Dendritic cell treated with granulocyte-macrophage colony-stimulating factor and Interleukin-4, amounts not matched to agents 40 ng/mL and 50 ng/mL, for 4 days (primary cell): ENCODE results near the gene SLX4IP.

Experiments used
- H3K27ac Mint-ChIP-seq: one replicate; pipeline ENCODE4 v1.8.0; 2022; ENCODE audit warnings: mild to moderate bottlenecking, mixed read lengths
- H3K27me3 Mint-ChIP-seq: one replicate; pipeline ENCODE4 v1.8.0; 2022; ENCODE audit warnings: mild to moderate bottlenecking, mixed read lengths
- H3K36me3 Mint-ChIP-seq: one replicate; pipeline ENCODE4 v1.8.0; 2022; ENCODE audit warnings: low read depth, mixed read lengths
- H3K4me1 Mint-ChIP-seq: one replicate; pipeline ENCODE4 v1.8.0; 2022; ENCODE audit warnings: low read depth, mixed read lengths
- H3K4me3 Mint-ChIP-seq: one replicate; pipeline ENCODE4 v1.8.0; 2022; ENCODE audit warnings: mild to moderate bottlenecking, moderate library complexity, mixed read lengths
- H3K9me3 Mint-ChIP-seq: one replicate; pipeline ENCODE4 v1.8.0; 2022; ENCODE audit warnings: mixed read lengths
- intact Hi-C: fragments of 100-400 bp; cut with micrococcal nuclease; formaldehyde crosslinking; loops from one replicate; pipeline ENCODE4 v1.15.0; 2022

Gene SLX4IP

DNA sequence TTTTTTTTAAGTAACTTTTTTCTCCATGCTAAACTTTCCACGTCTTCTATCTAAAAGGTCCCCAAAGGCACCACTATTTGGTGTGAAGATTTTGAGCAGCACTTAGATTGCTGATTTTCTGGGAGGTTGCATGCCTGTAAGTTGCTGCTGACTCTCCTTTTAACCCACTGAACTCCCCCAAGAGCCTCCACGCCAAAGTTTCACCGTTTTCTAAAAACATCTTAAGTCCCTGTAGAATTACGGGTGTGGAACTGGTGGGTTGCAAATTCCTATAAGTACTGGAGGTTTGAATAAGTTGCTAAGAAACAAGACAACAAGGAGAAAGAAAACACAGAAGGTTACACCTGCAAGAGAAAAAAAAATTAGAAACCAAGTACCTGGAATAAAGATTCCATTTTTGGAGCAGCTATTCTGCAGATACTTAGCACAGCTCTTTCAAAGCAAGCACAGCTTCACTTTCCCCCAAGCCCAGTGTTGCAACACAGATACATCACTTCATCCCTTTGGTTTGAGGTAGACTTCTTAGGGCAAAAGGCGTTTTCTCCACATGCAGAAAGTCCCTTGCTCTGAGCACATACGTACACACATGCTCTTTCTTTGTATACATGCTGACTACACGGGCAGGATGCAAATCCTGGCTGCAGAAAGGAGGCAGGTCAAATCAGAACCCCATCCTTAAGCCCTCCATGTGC is 233.7 kb downstream of the SLX4IP start:
- H3K36me3 Mint-ChIP-seq, result peaks cover 97% of the 10 kb centered on the region
- H3K27me3 Mint-ChIP-seq, result peaks cover 4% of the 10 kb centered on the region
- H3K4me1 Mint-ChIP-seq, result peaks cover 61% of the 10 kb centered on the region
- no peak overlapping the region for H3K27ac Mint-ChIP-seq
- H3K4me3 Mint-ChIP-seq, result no peak overlapping the region
- no peaks in the 10 kb centered on the region for H3K9me3 Mint-ChIP-seq
- intact Hi-C loops, result no loop called here

DNA sequence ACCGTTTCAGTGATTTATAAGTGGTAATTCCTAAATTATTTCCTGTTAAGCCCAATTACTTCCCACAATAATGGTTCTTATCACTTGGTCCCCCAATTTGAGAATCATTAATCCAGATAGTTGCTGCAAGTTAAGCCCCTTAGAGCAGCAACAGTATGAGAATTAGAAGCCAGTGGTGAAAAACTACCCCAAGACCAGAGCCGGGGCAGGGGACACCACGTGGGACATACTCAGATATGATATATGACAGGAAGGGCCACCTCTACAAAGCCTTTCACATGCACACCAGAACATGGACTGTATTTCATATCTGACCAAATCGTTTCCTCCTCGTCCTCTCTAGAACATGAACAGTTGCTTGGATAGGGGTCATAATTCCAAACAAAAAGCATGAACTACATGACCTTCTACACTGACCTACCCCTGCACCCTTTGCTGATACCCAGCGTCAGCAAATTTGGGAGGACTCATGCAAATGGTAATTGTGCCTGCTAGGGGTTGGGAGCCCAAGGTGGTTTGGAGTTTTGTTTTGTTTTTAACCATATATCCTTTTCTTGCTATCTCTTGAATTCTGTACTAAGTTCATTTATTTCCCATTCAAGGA is 234.8 kb downstream of the SLX4IP start:
- Mint-ChIP-seq H3K9me3 (no peaks in the 10 kb centered on the region), H3K27ac (no peak overlapping the region), H3K27me3 (peaks cover 3% of the 10 kb centered on the region), H3K36me3 (peaks cover 90% of the 10 kb centered on the region), H3K4me1 (peaks cover 52% of the 10 kb centered on the region), H3K4me3 (peak overlapping the region; percentile 9)
- intact Hi-C loops, result loop anchor here (10.0 kb wide), 2 partner anchors 425 to 695 kb away; no protein-coding TSS in a partner anchor

- Mint-ChIP-seq H3K4me1 (peaks cover 54% of the 10 kb centered on the region), H3K9me3 (no peaks in the 10 kb centered on the region), H3K4me3 (peak overlapping the region; percentile 100), H3K27me3 (peaks cover 9% of the 10 kb centered on the region), H3K36me3 (peaks cover 82% of the 10 kb centered on the region), H3K27ac (peak overlapping the region; percentile 98)
- intact Hi-C loops, result loop anchor here (10.0 kb wide), 2 partner anchors 424 to 696 kb away; no protein-coding TSS in a partner anchor
These were observed 235.6 kb downstream of the SLX4IP start for GRCh38 chr20:10670501-10671220.

DNA sequence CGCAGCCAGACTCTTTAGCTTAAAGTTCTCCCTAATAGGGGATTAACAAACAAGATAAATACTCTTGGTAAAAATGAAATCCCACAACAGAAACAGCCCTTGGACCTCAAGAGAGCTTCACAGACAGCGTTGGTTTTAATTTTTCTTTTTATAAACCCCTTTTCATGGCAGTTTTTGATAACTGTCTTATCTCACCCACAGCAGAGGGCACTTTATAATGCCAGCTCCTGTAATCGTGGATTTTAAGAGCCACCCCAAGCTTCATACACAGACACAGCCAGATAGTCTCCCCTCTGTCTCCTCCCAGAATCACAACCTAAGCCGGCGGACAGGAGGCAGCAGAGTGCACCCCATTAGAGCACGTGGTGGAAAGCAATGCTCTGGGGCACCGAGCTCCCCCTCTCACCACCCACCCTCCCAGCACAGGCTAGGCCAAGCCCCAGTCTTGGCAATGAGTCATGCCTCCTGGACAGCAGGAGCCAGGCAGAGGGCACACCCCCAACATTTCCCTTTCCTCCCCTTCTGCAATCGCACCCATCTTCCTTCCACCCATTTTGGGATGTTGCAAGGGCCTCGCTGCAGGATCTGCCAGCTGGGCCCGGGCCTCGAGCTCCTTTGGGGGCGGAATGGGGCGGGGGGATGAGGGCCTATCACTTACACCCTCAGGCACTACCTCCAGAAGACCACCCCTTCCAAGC is 236.3 kb downstream of the SLX4IP start:
- H3K27ac Mint-ChIP-seq, result peak overlapping the region; percentile 98
- H3K27me3 Mint-ChIP-seq, result peaks cover 14% of the 10 kb centered on the region
- intact Hi-C loops, result loop anchor here (10.0 kb wide), 2 partner anchors 423 to 697 kb away; no protein-coding TSS in a partner anchor
- peak overlapping the region; percentile 100 for H3K4me3 Mint-ChIP-seq
- peaks cover 75% of the 10 kb centered on the region for H3K36me3 Mint-ChIP-seq
- H3K4me1 Mint-ChIP-seq, result peaks cover 48% of the 10 kb centered on the region
- no peaks in the 10 kb centered on the region for H3K9me3 Mint-ChIP-seq

DNA sequence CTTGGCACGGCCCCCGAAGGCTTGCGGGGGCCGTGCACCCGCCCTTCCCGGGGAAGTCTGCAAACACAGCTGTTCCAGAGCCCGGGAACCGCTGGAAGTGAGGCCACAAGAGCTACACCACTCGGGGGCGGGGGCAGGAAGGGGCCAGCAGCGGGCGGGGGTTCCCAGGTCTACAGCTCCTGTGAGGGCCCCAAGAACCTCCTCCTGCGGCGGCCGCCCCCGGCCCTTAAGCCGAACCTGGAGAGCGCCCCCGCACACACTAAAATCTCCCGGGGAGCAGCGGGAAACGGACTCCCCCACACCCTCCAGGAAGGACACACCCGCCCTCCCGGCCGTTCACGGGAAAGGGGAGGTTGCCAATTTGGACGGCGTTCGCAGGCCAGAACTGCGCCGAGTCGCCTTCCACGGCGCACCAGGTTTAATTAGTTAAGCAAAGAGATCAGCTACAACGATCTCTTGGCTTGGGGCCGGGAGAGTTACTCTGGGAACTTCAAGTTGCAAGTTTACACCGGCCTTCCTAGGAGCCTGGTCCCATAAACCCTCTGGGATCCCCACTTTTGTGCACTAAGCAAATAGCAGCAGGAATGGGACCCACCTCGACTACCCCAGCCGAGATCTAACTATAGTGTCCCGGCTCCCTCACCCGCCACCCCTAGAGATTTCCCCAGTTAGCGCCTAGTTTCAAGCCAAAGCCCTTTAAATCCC is 237.0 kb downstream of the SLX4IP start:
- Mint-ChIP-seq H3K27me3 (peaks cover 14% of the 10 kb centered on the region), H3K4me1 (peaks cover 42% of the 10 kb centered on the region), H3K4me3 (peak overlapping the region; percentile 100), H3K9me3 (no peaks in the 10 kb centered on the region), H3K36me3 (peaks cover 68% of the 10 kb centered on the region), H3K27ac (peak overlapping the region; percentile 98)
- intact Hi-C loops, result loop anchor here (10.0 kb wide), 2 partner anchors 423 to 697 kb away; no protein-coding TSS in a partner anchor

DNA sequence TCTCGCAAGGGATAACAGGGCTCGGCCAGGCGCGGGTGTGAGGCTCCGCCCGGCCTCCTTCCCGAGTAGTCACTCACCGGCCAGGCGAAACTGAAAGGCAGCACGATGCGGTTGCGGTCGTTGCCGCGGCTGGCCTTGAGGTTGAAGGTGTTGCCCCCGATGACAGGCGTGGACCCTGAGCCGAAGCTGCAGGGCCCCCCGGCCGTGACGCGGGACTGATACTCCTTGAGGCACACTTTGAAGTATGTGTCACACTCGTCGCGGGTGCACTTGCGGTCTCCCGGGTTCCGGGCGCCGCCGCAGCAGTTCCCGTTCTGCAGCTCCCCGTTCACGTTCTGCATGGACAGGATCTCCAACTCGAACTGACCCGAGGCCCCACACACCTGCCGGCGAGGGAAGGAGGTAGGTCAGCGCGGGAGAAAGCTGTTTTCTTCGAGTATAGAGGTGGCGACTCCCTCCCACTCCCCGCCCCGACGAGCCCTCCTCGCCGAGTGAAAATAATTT is 237.6 kb downstream of the SLX4IP start:
- Mint-ChIP-seq H3K9me3 (no peaks in the 10 kb centered on the region), H3K27ac (peak overlapping the region; percentile 98), H3K36me3 (peaks cover 62% of the 10 kb centered on the region), H3K27me3 (peaks cover 17% of the 10 kb centered on the region), H3K4me3 (peak overlapping the region; percentile 100), H3K4me1 (peaks cover 42% of the 10 kb centered on the region)
- intact Hi-C loops, result loop anchor here (10.0 kb wide), 2 partner anchors 422 to 698 kb away; no protein-coding TSS in a partner anchor

GRCh38 chr20:10673176-10673841 is 238.2 kb downstream of the SLX4IP start:
- peaks cover 56% of the 10 kb centered on the region for H3K36me3 Mint-ChIP-seq
- peaks cover 42% of the 10 kb centered on the region for H3K4me1 Mint-ChIP-seq
- no peaks in the 10 kb centered on the region for H3K9me3 Mint-ChIP-seq
- peak overlapping the region; percentile 100 for H3K4me3 Mint-ChIP-seq
- intact Hi-C loops, result loop anchor here (10.0 kb wide), 2 partner anchors 421 to 699 kb away; no protein-coding TSS in a partner anchor
- H3K27me3 Mint-ChIP-seq, result peaks cover 20% of the 10 kb centered on the region
- peak overlapping the region; percentile 98 for H3K27ac Mint-ChIP-seq

DNA sequence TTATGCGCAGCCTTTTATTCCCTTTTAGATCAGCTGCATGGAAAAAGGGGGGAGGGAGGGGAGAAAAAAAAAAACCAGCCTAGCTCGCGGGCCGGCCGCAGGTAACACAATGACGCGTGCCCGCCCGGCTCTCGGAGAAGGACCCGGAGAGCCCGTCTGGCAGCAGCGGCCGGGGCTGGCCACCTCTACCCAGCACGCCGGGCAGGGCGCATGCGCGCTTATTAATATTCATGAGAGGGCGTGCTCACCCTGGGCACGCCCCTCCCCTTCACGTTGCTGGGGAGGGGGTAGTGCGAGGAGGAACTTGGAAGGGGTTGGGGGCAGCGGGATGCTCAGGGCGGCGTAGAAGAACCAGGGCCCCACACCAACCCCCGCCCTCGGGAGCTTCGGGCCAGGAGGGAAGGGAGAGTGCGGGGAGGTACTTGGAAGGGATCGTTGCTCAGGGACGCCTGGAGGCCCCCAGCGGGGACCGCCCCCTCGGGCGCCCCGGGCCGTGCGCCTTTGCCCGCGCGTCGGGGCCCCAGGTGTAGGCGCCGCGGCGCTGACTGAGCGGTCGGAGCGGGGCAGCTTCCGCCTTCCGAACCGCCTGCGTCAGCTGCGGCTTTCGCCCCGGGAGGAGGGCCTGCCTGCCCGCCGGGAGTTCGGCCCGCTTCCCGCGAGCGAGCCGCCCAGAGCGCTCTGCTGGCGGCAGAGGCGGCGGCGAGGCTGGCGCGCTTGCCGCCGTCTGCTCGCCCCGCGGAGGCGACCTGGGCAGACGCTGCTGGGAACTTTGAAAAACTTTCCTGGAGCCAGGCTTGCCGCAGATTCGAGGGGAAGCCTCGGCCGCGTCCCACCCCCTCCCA is 239.0 kb downstream of the SLX4IP start, which contains the start of gene JAG1:
Gene JAG1 (minus strand): TSS at position 158 of the 842 bp plus-strand sequence. CDS start 469 bp downstream, outside the sequence.
- H3K27me3 Mint-ChIP-seq, result peaks cover 24% of the 10 kb centered on the region
- H3K27ac Mint-ChIP-seq, result peak within 1 kb of the TSS; percentile 98
- H3K4me1 Mint-ChIP-seq, result peaks cover 37% of the 10 kb centered on the region

GRCh38 chr20:10674684-10675449 is 239.8 kb downstream of the SLX4IP start:
- Mint-ChIP-seq H3K4me1 (peaks cover 29% of the 10 kb centered on the region), H3K9me3 (no peaks in the 10 kb centered on the region), H3K27me3 (peaks cover 24% of the 10 kb centered on the region), H3K27ac (peak overlapping the region; percentile 98), H3K4me3 (peak overlapping the region; percentile 100), H3K36me3 (peaks cover 40% of the 10 kb centered on the region)
- intact Hi-C loops, result loop anchor here (1.0 to 10.0 kb wide), 7 partner anchors 240 to 1058 kb away; partner anchors contain the start of gene SLX4IP

More for the DNA sequence above, 239.0 kb downstream of the SLX4IP start, which contains the start of gene JAG1:
- H3K9me3 Mint-ChIP-seq, result no peaks in the 10 kb centered on the region
- intact Hi-C loops, result loop anchor here (1.0 to 10.0 kb wide), 6 partner anchors 239 to 1057 kb away; partner anchors contain the start of gene SLX4IP
- peaks cover 48% of the 10 kb centered on the region for H3K36me3 Mint-ChIP-seq
- H3K4me3 Mint-ChIP-seq, result peak within 1 kb of the TSS; percentile 100

DNA sequence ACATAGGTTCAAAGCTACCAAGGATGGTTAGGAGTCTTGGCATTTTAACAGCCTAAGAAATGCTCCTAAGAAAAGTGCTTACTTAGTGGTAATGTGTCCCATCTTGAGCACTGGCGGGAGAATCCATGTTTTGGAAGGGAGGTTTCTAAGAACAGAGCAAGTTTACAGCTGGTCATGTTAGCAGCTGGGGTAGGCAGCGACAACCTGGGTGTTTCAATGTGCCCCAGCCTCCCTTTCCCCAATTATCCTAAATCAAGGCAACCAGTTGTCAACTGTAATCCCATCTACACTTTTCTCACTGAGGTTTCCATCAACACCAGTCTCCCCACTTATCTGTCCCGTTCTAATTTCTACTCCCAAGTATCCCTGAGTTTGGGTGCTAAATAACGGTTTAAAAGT is 240.3 kb downstream of the SLX4IP start:
- Mint-ChIP-seq H3K4me3 (peak overlapping the region; percentile 100), H3K4me1 (peaks cover 23% of the 10 kb centered on the region), H3K9me3 (no peaks in the 10 kb centered on the region), H3K36me3 (peaks cover 35% of the 10 kb centered on the region), H3K27ac (peak overlapping the region; percentile 98), H3K27me3 (peaks cover 24% of the 10 kb centered on the region)
- intact Hi-C loops, result loop anchor here (2.0 to 10.0 kb wide), 6 partner anchors 419 to 1059 kb away; no protein-coding TSS in a partner anchor

DNA sequence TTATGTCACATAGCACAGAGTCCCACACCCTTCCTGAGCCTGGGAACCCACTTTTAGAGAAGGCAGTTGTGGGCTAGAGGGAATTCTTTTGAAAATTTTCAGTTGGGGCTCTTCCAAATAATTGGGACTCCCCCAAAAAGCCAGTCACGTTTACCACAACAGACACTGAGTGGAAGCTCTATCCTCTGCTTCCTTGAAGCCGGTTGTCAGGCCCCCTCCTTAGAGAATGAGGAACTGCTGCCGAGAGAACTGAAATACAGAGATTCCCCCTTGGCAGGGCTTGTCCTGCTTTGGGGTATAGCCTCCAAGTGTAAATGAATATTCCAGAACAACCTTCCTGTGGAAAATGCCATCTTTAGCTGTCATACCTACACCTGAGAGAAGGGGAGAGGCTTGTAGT is 241.4 kb downstream of the SLX4IP start:
- intact Hi-C loops, result loop anchor here (5.0 to 10.0 kb wide), 3 partner anchors 418 to 866 kb away; no protein-coding TSS in a partner anchor
- Mint-ChIP-seq H3K27ac (no peak overlapping the region), H3K4me1 (peaks cover 12% of the 10 kb centered on the region), H3K27me3 (peaks cover 21% of the 10 kb centered on the region), H3K4me3 (no peak overlapping the region), H3K9me3 (no peaks in the 10 kb centered on the region), H3K36me3 (peaks cover 24% of the 10 kb centered on the region)
